Naive thymus-derived CD4-positive, alpha-beta T cell (primary cell): ENCODE measurements around the gene ELMO1. TPM values are rescaled to one million over a fixed set of nuclear protein-coding genes. Genes with fewer than 3 reads are reported as not detected.
A peak's percentile ranks its signal among the peaks of the same experiment; 100 is the strongest.

ENCODE experiments used
- ATAC-seq: fragments of 150-1000 bp; cut with Tn5 transposase; 2 replicates; pipeline ENCODE4 v1.10.0; 2021; ENCODE audit warnings: mild to moderate bottlenecking, moderate library complexity
- CTCF ChIA-PET: fragments of 350-600 bp; sonication (Branson Sonifier 250); formaldehyde crosslinking; loops from one replicate; lab custom pipeline; 2021; ENCODE audit warnings: antibody characterized with exemption; lab: Charles Lee
- POLR2A ChIA-PET: fragments of 350-600 bp; sonication (Branson Sonifier 250); formaldehyde crosslinking; loops from one replicate; lab custom pipeline; 2021; ENCODE audit warnings: antibody characterized with exemption, inconsistent platforms; lab: Charles Lee
- DNase-seq, 9 donors: peaks; one replicate each; pipeline versions ENCODE4 v3.0.0 to v3.0.0-alpha.2; 2020 to 2022; ENCODE audit warnings: mixed read lengths in 1 of 9
- H3K27ac ChIP-seq: one replicate; pipeline ENCODE4 v1.7.0; 2013; ENCODE audit warnings: mild to moderate bottlenecking, low read depth, low read length, moderate library complexity
- H3K27me3 ChIP-seq, 2 donors: one replicate each; pipeline ENCODE4 v1.7.0; 2013; ENCODE audit warnings: low read length in 2 of 2, mild to moderate bottlenecking in 2 of 2, moderate library complexity in 2 of 2; ENCODE audit not compliant: control insufficient read depth in 2 of 2, insufficient read depth in 2 of 2
- H3K36me3 ChIP-seq, 3 experiments: 1 replicate in 2 of 3; 2 replicates in 1 of 3; pipeline ENCODE4 v1.7.0; 2013; ENCODE audit warnings: low read length in 3 of 3, mild to moderate bottlenecking in 3 of 3, moderate library complexity in 1 of 3; ENCODE audit not compliant: insufficient read depth in 3 of 3, control insufficient read depth in 2 of 3
- H3K4me1 ChIP-seq, 2 donors: one replicate each; pipeline ENCODE4 v1.7.0; 2013; ENCODE audit warnings: low read length in 2 of 2, mild to moderate bottlenecking in 2 of 2, moderate library complexity in 1 of 2; ENCODE audit not compliant: control insufficient read depth in 2 of 2, insufficient read depth in 2 of 2
- H3K4me3 ChIP-seq: 2 replicates; pipeline ENCODE4 v1.7.0; 2013; ENCODE audit warnings: mild to moderate bottlenecking, low read length
- H3K9me3 ChIP-seq, 3 experiments: 1 replicate in 2 of 3; 2 replicates in 1 of 3; pipeline ENCODE4 v1.7.0; 2013; ENCODE audit warnings: low read length in 3 of 3; ENCODE audit not compliant: control insufficient read depth in 2 of 3
- H3K27ac Mint-ChIP-seq, 9 donors: one replicate each; pipeline ENCODE4 v1.8.0; 2020 to 2022; ENCODE audit warnings: mixed read lengths in 9 of 9, mild to moderate bottlenecking in 8 of 9, moderate library complexity in 5 of 9, inconsistent platforms in 2 of 9
- H3K27me3 Mint-ChIP-seq, 5 donors: one replicate each; pipeline ENCODE4 v1.8.0; 2021 to 2022; ENCODE audit warnings: mixed read lengths in 5 of 5, mild to moderate bottlenecking in 1 of 5
- H3K36me3 Mint-ChIP-seq, 5 donors: one replicate each; pipeline ENCODE4 v1.8.0; 2020 to 2022; ENCODE audit warnings: mixed read lengths in 5 of 5, mild to moderate bottlenecking in 3 of 5, inconsistent platforms in 1 of 5
- H3K4me1 Mint-ChIP-seq, 7 donors: one replicate each; pipeline ENCODE4 v1.8.0; 2020 to 2022; ENCODE audit warnings: mixed read lengths in 7 of 7, mild to moderate bottlenecking in 3 of 7, inconsistent platforms in 1 of 7
- H3K4me3 Mint-ChIP-seq, 10 donors: one replicate each; pipeline ENCODE4 v1.8.0; 2020 to 2022; ENCODE audit warnings: mild to moderate bottlenecking in 10 of 10, mixed read lengths in 10 of 10, moderate library complexity in 6 of 10, inconsistent platforms in 2 of 10
- H3K9me3 Mint-ChIP-seq, 11 donors: one replicate each; pipeline ENCODE4 v1.8.0; 2020 to 2022; ENCODE audit warnings: mixed read lengths in 11 of 11, mild to moderate bottlenecking in 4 of 11, inconsistent platforms in 1 of 11, moderate library complexity in 1 of 11
- intact Hi-C, 2 donors: fragments of 100-400 bp; cut with micrococcal nuclease; formaldehyde crosslinking; loops; one replicate each; pipeline ENCODE4 v1.15.1; 2023
- polyA plus RNA-seq, 2 donors: library from polyadenylated mRNA; unstranded; fragments of 300-500 nt; fragmentation: Illumina TruSeq; gene quantifications; one replicate each; pipeline ENCODE4 v1.2.3, GENCODE V29; 2021
- total RNA-seq, 6 experiments: library from RNA in 5 of 6; stranded (reverse) in 5 of 6; gene quantifications; 1 replicate in 5 of 6; 2 replicates in 1 of 6; pipeline ENCODE4 v1.2.3 and lab custom pipeline; 2021 to 2026

The ELMO1 gene
- total and polyA plus RNA-seq, 7 experiments from 2014 or later = 63.6 to 160 (median 124) TPM

GRCh38 chr7:36919738-36920137, 528.9 kb downstream of the ELMO1 start:
- no peak overlapping the region for H3K27ac ChIP-seq
- Mint-ChIP-seq H3K27ac (peak overlapping the region in 3 of 9 donors; percentile 48 to 86 (median 54)), H3K36me3 (peaks cover 18 to 69% (median 55%) of the 10 kb centered on the region in 5 donors), H3K4me3 (no peak overlapping the region), H3K9me3 (peaks cover 0 to 30% (median 8%) of the 10 kb centered on the region in 11 donors), H3K27me3 (no peaks in the 10 kb centered on the region), H3K4me1 (peaks cover 0 to 18% (median 8%) of the 10 kb centered on the region in 7 donors)
- intact Hi-C loops = no loop called here
- H3K36me3 ChIP-seq = peaks cover 0 to 6% (median 0%) of the 10 kb centered on the region in 3 experiments
- DNase-seq (no peak), ATAC-seq (no peak)
- no peaks in the 10 kb centered on the region for H3K9me3 ChIP-seq
- ChIA-PET POLR2A (no interaction called here), CTCF (no interaction called here)
- no peaks in the 10 kb centered on the region for H3K4me1 ChIP-seq
- no peaks in the 10 kb centered on the region for H3K27me3 ChIP-seq
- no peak overlapping the region for H3K4me3 ChIP-seq

- intact Hi-C loops = no loop called here
- DNase-seq (no peak), ATAC-seq (no peak)
- ChIA-PET POLR2A (no interaction called here), CTCF (no interaction called here)
- H3K27ac Mint-ChIP-seq = no peak overlapping the region
- no peaks in the 10 kb centered on the region for H3K27me3 Mint-ChIP-seq
- peaks cover 0 to 16% (median 6%) of the 10 kb centered on the region in 7 donors for H3K4me1 Mint-ChIP-seq
- H3K9me3 Mint-ChIP-seq = peaks cover 0 to 20% (median 8%) of the 10 kb centered on the region in 11 donors
- Histone ChIP-seq H3K27ac (no peak overlapping the region), H3K4me1 (no peaks in the 10 kb centered on the region), H3K27me3 (no peaks in the 10 kb centered on the region), H3K4me3 (no peak overlapping the region), H3K9me3 (no peaks in the 10 kb centered on the region), H3K36me3 (peaks cover 0 to 6% (median 0%) of the 10 kb centered on the region in 3 experiments)
- H3K4me3 Mint-ChIP-seq = no peak overlapping the region
- H3K36me3 Mint-ChIP-seq = peaks cover 18 to 63% (median 47%) of the 10 kb centered on the region in 5 donors
Measured at GRCh38 chr7:36918591-36918990, 530.1 kb downstream of the ELMO1 start.

- intact Hi-C loops = no loop called here
Measured at GRCh38 chr7:36916619-36917018, 532.0 kb downstream of the ELMO1 start.

GRCh38 chr7:36916116-36916515, 532.5 kb downstream of the ELMO1 start:
- Histone ChIP-seq H3K9me3 (no peaks in the 10 kb centered on the region), H3K4me3 (no peak overlapping the region), H3K4me1 (no peaks in the 10 kb centered on the region), H3K27me3 (no peaks in the 10 kb centered on the region), H3K36me3 (peaks cover 0 to 6% (median 0%) of the 10 kb centered on the region in 3 experiments), H3K27ac (no peak overlapping the region)
- H3K9me3 Mint-ChIP-seq = peaks cover 0 to 7% (median under 1%) of the 10 kb centered on the region in 11 donors
- ChIA-PET POLR2A (no interaction called here), CTCF (no interaction called here)
- intact Hi-C loops = no loop called here
- ATAC-seq (no peak), DNase-seq (no peak)
- no peaks in the 10 kb centered on the region for H3K27me3 Mint-ChIP-seq
- no peak overlapping the region for H3K4me3 Mint-ChIP-seq
- H3K36me3 Mint-ChIP-seq = peaks cover 10 to 65% (median 52%) of the 10 kb centered on the region in 5 donors
- no peak overlapping the region for H3K27ac Mint-ChIP-seq
- peaks cover 0 to 30% (median 15%) of the 10 kb centered on the region in 7 donors for H3K4me1 Mint-ChIP-seq

More at GRCh38 chr7:36916619-36917018, 532.0 kb downstream of the ELMO1 start:
- ChIA-PET POLR2A (no interaction called here), CTCF (no interaction called here)
- no peaks in the 10 kb centered on the region for H3K27me3 Mint-ChIP-seq
- H3K27ac Mint-ChIP-seq = no peak overlapping the region
- peaks cover 0 to 6% (median 0%) of the 10 kb centered on the region in 3 experiments for H3K36me3 ChIP-seq
- H3K27ac ChIP-seq = no peak overlapping the region
- H3K4me1 Mint-ChIP-seq = peaks cover 0 to 30% (median 15%) of the 10 kb centered on the region in 7 donors
- peaks cover 13 to 65% (median 52%) of the 10 kb centered on the region in 5 donors for H3K36me3 Mint-ChIP-seq
- ATAC-seq = no peak
- H3K27me3 ChIP-seq = no peaks in the 10 kb centered on the region
- peaks cover 0 to 10% (median 4%) of the 10 kb centered on the region in 11 donors for H3K9me3 Mint-ChIP-seq
- H3K4me1 ChIP-seq = no peaks in the 10 kb centered on the region
- H3K9me3 ChIP-seq = no peaks in the 10 kb centered on the region
- no peak for DNase-seq
- no peak overlapping the region for H3K4me3 ChIP-seq
- no peak overlapping the region for H3K4me3 Mint-ChIP-seq

GRCh38 chr7:36911788-36912187, 536.9 kb downstream of the ELMO1 start:
- Mint-ChIP-seq H3K9me3 (peaks cover 0 to 8% (median 0%) of the 10 kb centered on the region in 11 donors), H3K27me3 (no peaks in the 10 kb centered on the region), H3K27ac (peak overlapping the region in 2 of 9 donors; percentile 2 to 33), H3K36me3 (peaks cover 14 to 76% (median 60%) of the 10 kb centered on the region in 5 donors), H3K4me1 (peaks cover 4 to 38% (median 23%) of the 10 kb centered on the region in 7 donors), H3K4me3 (no peak overlapping the region)
- POLR2A ChIA-PET = no interaction called here
- ATAC-seq (no peak), DNase-seq (no peak)
- CTCF ChIA-PET = no interaction called here
- H3K4me1 ChIP-seq = no peaks in the 10 kb centered on the region
- H3K9me3 ChIP-seq = no peaks in the 10 kb centered on the region
- no peaks in the 10 kb centered on the region for H3K27me3 ChIP-seq
- intact Hi-C loops = loop anchor here in 1 of 2 donors (2.0 kb wide), 1 partner anchor 17 kb away; no protein-coding TSS in a partner anchor
- H3K36me3 ChIP-seq = peaks cover 0 to 3% (median 0%) of the 10 kb centered on the region in 3 experiments
- no peak overlapping the region for H3K27ac ChIP-seq
- H3K4me3 ChIP-seq = no peak overlapping the region

GRCh38 chr7:36910859-36911258, 537.8 kb downstream of the ELMO1 start:
- H3K9me3 Mint-ChIP-seq = peaks cover 0 to 8% (median 0%) of the 10 kb centered on the region in 11 donors
- no peaks in the 10 kb centered on the region for H3K27me3 Mint-ChIP-seq
- Histone ChIP-seq H3K27ac (no peak overlapping the region), H3K27me3 (no peaks in the 10 kb centered on the region), H3K36me3 (peaks cover 0 to 3% (median 0%) of the 10 kb centered on the region in 3 experiments), H3K9me3 (no peaks in the 10 kb centered on the region), H3K4me3 (no peak overlapping the region), H3K4me1 (no peaks in the 10 kb centered on the region)
- intact Hi-C loops = no loop called here
- ChIA-PET POLR2A (no interaction called here), CTCF (no interaction called here)
- peaks cover 14 to 76% (median 63%) of the 10 kb centered on the region in 5 donors for H3K36me3 Mint-ChIP-seq
- ATAC-seq (no peak), DNase-seq (no peak)
- H3K4me3 Mint-ChIP-seq = no peak overlapping the region
- H3K4me1 Mint-ChIP-seq = peaks cover 8 to 45% (median 26%) of the 10 kb centered on the region in 7 donors
- H3K27ac Mint-ChIP-seq = no peak overlapping the region

GRCh38 chr7:36910401-36910800, 538.3 kb downstream of the ELMO1 start:
- Mint-ChIP-seq H3K9me3 (peaks cover 0 to 8% (median 0%) of the 10 kb centered on the region in 11 donors), H3K4me3 (no peak overlapping the region), H3K27me3 (no peaks in the 10 kb centered on the region), H3K27ac (peak overlapping the region in 2 of 9 donors; percentile 18 to 72), H3K36me3 (peaks cover 14 to 76% (median 63%) of the 10 kb centered on the region in 5 donors), H3K4me1 (peaks cover 8 to 44% (median 24%) of the 10 kb centered on the region in 7 donors)
- POLR2A ChIA-PET = no interaction called here
- Histone ChIP-seq H3K36me3 (peaks cover 0 to 3% (median 0%) of the 10 kb centered on the region in 3 experiments), H3K27ac (no peak overlapping the region), H3K27me3 (no peaks in the 10 kb centered on the region), H3K9me3 (no peaks in the 10 kb centered on the region), H3K4me3 (no peak overlapping the region), H3K4me1 (no peaks in the 10 kb centered on the region)
- CTCF ChIA-PET = no interaction called here
- intact Hi-C loops = no loop called here
- DNase-seq = no peak
- ATAC-seq = no peak
